Esophagus (tissue), 2 donors: ENCODE data around the gene PCDHGB5. TPM values are rescaled to one million over a fixed set of nuclear protein-coding genes. Genes with fewer than 3 reads are reported as not detected.
A peak's percentile ranks its signal among the peaks of the same experiment; 100 is the strongest.
"Not testable (repeated sequence)": the region's sequence is repeated elsewhere in the genome, so short reads cannot be mapped to it uniquely, and the experiment has no call there.

Experiments used
- H3K27ac ChIP-seq, 2 donors: one replicate each; pipeline ENCODE4 v1.5.1; 2013; ENCODE audit warnings: low read depth in 2 of 2, mild to moderate bottlenecking in 2 of 2, inconsistent platforms in 1 of 2, low read length in 1 of 2, moderate library complexity in 1 of 2
- H3K27me3 ChIP-seq, 2 donors: one replicate each; pipeline ENCODE4 v1.6.1; 2013; ENCODE audit warnings: low read length in 2 of 2, control low read depth in 1 of 2, mild to moderate bottlenecking in 1 of 2; ENCODE audit not compliant: insufficient read depth in 2 of 2, control insufficient read depth in 1 of 2
- H3K36me3 ChIP-seq, 2 donors: one replicate each; pipeline ENCODE4 v1.6.1; 2013; ENCODE audit warnings: low read length in 1 of 2; ENCODE audit not compliant: control insufficient read depth in 2 of 2, insufficient read depth in 2 of 2
- H3K4me1 ChIP-seq, 2 donors: one replicate each; pipeline ENCODE4 v1.6.1; 2013; ENCODE audit warnings: low read length in 1 of 2; ENCODE audit not compliant: control insufficient read depth in 2 of 2, insufficient read depth in 2 of 2
- H3K4me3 ChIP-seq, 2 donors: one replicate each; pipeline ENCODE4 v1.5.1; 2013; ENCODE audit warnings: low read length in 2 of 2, mild to moderate bottlenecking in 2 of 2, low read depth in 1 of 2, moderate library complexity in 1 of 2
- H3K9me3 ChIP-seq, 2 donors: one replicate each; pipeline ENCODE4 v1.6.1; 2013; ENCODE audit warnings: mild to moderate bottlenecking in 2 of 2, low read depth in 1 of 2, low read length in 1 of 2, moderate library complexity in 1 of 2; ENCODE audit not compliant: control insufficient read depth in 2 of 2, insufficient read depth in 1 of 2
- WGBS, 2 donors: extraction: QIAGEN DNeasy Blood & Tissue Kit; methylation state at CpG; one replicate each; pipeline ENCODE4 v1.1.7; 2013; 5-methylcytosine and 5-hydroxymethylcytosine counted together
- polyA plus RNA-seq, 2 donors: library from polyadenylated mRNA; stranded (reverse); fragments of 200-250 nt; gene quantifications; one replicate each; pipeline ENCODE4 v1.2.3, GENCODE V29; 2013
- donor health status: healthy with polysubstance abuse.
- donor health status: Bipolar disorder and iron deficiency.

The PCDHGB5 gene
- polyA plus RNA-seq, 2 donors, result 1.0 to 1.7 TPM

DNA sequence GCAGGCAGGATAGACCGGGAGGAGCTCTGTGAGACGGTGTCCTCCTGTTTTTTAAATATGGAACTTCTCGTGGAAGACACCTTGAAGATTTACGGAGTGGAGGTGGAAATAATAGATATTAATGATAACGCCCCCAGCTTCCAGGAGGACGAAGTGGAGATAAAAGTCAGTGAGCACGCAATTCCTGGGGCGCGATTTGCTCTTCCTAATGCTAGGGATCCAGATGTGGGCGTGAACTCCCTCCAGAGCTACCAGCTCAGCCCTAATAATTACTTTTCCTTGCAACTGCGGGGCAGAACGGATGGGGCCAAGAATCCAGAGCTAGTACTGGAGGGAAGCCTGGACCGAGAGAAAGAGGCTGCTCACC lies 23.7 kb downstream of the PCDHGB5 start:
- Histone ChIP-seq H3K4me3 (peak overlapping the region; percentile 7 to 32), H3K27ac (no peak overlapping the region), H3K27me3 (no peaks in the 10 kb centered on the region), H3K4me1 (peaks cover 0 to 5% of the 10 kb centered on the region in 2 donors), H3K9me3 (peaks cover 50% of the 10 kb centered on the region in 2 donors), H3K36me3 (peaks cover 0 to 2% of the 10 kb centered on the region in 2 donors)
- 11 to 13% methylated on average over 13 of the region's 13 CpGs for WGBS, 2 donors

DNA sequence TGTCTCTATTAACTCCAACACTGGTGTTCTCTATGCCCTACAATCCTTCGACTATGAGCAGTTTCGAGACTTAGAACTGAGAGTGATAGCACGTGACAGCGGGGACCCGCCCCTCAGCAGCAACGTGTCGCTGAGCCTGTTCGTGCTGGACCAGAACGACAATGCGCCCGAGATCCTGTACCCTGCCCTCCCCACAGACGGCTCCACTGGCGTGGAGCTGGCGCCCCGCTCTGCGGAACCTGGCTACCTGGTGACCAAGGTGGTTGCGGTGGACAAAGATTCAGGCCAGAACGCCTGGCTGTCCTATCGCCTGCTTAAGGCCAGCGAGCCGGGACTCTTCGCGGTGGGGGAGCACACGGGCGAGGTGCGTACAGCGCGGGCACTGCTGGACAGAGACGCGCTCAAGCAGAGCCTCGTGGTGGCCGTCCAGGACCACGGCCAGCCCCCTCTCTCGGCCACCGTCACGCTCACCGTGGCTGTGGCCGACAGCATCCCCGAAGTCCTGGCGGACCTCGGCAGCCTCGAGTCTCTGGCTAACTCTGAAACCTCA lies 25.1 kb downstream of the PCDHGB5 start:
- Histone ChIP-seq H3K36me3 (peaks cover 0 to 2% of the 10 kb centered on the region in 2 donors), H3K4me3 (no peak overlapping the region), H3K9me3 (peaks cover 55 to 60% of the 10 kb centered on the region in 2 donors), H3K27ac (no peak overlapping the region), H3K4me1 (peaks cover 0 to 5% of the 10 kb centered on the region in 2 donors), H3K27me3 (no peaks in the 10 kb centered on the region)
- 23 to 27% methylated on average over 42 of the region's 42 CpGs for WGBS, 2 donors

DNA sequence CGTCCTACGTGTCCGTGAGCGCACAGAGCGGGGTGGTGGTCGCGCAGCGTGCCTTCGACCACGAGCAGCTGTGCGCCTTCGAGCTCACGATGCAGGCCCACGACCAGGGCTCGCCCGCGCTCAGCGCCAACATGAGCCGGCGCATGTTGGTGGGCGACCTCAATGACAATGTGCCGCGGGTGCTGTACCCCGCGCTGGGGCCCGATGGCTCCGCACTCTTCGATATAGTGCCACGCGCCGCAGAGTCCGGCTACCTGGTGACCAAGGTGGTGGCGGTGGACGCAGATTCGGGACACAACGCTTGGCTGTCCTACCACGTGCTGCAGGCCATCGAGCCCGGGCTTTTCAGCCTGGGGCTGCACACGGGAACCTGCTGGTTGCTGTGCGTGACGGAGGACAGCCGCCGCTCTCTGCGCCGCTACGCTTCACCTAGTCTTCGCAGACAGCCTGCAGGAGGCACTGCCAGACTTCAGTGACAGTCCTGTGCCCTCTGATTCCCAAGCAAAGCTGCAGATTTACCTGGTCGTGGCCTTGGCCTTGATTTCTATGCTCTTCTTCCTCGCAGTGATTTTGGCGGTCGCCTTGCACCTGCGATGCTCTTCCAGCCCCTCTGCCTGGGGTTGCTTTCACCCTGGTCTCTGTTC lies 30.2 kb downstream of the PCDHGB5 start:
- no peaks in the 10 kb centered on the region for H3K4me1 ChIP-seq
- H3K27me3 ChIP-seq, result peaks cover 0 to 2% of the 10 kb centered on the region in 2 donors
- H3K36me3 ChIP-seq, result no peaks in the 10 kb centered on the region
- 47 to 48% methylated on average over 52 to 53 of the region's 53 CpGs for WGBS, 2 donors
- H3K9me3 ChIP-seq, result peaks cover 42 to 52% of the 10 kb centered on the region in 2 donors
- H3K4me3 ChIP-seq, result no peak overlapping the region
- no peak overlapping the region for H3K27ac ChIP-seq

DNA sequence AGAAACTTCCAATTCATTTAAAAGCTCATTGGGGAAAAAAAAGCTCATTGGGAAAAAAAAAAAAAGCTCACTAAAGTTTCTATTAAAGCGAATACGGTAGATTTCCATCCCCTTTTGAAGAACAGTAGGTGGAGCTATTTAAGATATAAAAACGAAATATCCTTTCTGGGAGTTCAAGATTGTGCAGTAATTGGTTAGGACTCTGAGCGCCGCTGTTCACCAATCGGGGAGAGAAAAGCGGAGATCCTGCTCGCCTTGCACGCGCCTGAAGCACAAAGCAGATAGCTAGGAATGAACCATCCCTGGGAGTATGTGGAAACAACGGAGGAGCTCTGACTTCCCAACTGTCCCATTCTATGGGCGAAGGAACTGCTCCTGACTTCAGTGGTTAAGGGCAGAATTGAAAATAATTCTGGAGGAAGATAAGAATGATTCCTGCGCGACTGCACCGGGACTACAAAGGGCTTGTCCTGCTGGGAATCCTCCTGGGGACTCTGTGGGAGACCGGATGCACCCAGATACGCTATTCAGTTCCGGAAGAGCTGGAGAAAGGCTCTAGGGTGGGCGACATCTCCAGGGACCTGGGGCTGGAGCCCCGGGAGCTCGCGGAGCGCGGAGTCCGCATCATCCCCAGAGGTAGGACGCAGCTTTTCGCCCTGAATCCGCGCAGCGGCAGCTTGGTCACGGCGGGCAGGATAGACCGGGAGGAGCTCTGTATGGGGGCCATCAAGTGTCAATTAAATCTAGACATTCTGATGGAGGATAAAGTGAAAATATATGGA lies 32.8 kb downstream of the PCDHGB5 start, which contains the start of gene PCDHGA12:
Gene PCDHGA12, plus strand, starts transcription at position 176 of the 782 bp plus-strand sequence. Its CDS starts 253 bp downstream, at position 429.
- Histone ChIP-seq H3K4me3 (peak within 1 kb of the TSS in 1 of 2 donors; percentile 9), H3K9me3 (peaks cover 38 to 47% of the 10 kb centered on the region in 2 donors), H3K4me1 (no peaks in the 10 kb centered on the region)

DNA sequence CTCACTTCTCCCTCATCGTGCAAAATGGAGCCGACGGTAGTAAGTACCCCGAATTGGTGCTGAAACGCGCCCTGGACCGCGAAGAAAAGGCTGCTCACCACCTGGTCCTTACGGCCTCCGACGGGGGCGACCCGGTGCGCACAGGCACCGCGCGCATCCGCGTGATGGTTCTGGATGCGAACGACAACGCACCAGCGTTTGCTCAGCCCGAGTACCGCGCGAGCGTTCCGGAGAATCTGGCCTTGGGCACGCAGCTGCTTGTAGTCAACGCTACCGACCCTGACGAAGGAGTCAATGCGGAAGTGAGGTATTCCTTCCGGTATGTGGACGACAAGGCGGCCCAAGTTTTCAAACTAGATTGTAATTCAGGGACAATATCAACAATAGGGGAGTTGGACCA lies 33.5 kb downstream of the PCDHGB5 start:
- Histone ChIP-seq H3K36me3 (no peaks in the 10 kb centered on the region), H3K27me3 (peaks cover 0 to 2% of the 10 kb centered on the region in 2 donors), H3K27ac (no peak overlapping the region), H3K4me1 (no peaks in the 10 kb centered on the region), H3K9me3 (peaks cover 33 to 41% of the 10 kb centered on the region in 2 donors), H3K4me3 (peak overlapping the region in 1 of 2 donors; percentile 9)
- 20 to 24% methylated on average over 37 of the region's 37 CpGs for WGBS, 2 donors

More for the DNA sequence above, 32.8 kb downstream of the PCDHGB5 start, which contains the start of gene PCDHGA12:
- Histone ChIP-seq H3K27me3 (peaks cover 0 to 2% of the 10 kb centered on the region in 2 donors), H3K36me3 (no peaks in the 10 kb centered on the region), H3K27ac (no peak within 1 kb of the TSS)
- 14 to 18% methylated on average over 33 of the region's 33 CpGs for WGBS, 2 donors

DNA sequence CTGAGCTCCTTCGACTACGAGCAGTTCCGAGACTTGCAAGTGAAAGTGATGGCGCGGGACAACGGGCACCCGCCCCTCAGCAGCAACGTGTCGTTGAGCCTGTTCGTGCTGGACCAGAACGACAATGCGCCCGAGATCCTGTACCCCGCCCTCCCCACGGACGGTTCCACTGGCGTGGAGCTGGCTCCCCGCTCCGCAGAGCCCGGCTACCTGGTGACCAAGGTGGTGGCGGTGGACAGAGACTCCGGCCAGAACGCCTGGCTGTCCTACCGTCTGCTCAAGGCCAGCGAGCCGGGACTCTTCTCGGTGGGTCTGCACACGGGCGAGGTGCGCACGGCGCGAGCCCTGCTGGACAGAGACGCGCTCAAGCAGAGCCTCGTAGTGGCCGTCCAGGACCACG lies 34.6 kb downstream of the PCDHGB5 start:
- peaks cover 29 to 35% of the 10 kb centered on the region in 2 donors for H3K9me3 ChIP-seq
- WGBS, 2 donors, result 35 to 47% methylated on average over 33 to 38 of the region's 38 CpGs
- not testable (repeated sequence) for H3K4me3 ChIP-seq, H3K27ac ChIP-seq, H3K4me1 ChIP-seq, H3K27me3 ChIP-seq, H3K36me3 ChIP-seq

DNA sequence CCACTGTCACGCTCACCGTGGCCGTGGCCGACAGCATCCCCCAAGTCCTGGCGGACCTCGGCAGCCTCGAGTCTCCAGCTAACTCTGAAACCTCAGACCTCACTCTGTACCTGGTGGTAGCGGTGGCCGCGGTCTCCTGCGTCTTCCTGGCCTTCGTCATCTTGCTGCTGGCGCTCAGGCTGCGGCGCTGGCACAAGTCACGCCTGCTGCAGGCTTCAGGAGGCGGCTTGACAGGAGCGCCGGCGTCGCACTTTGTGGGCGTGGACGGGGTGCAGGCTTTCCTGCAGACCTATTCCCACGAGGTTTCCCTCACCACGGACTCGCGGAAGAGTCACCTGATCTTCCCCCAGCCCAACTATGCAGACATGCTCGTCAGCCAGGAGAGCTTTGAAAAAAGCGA lies 35.0 kb downstream of the PCDHGB5 start:
- H3K9me3 ChIP-seq, result peaks cover 25 to 30% of the 10 kb centered on the region in 2 donors
- not testable (repeated sequence) for H3K4me1 ChIP-seq, H3K27ac ChIP-seq, H3K27me3 ChIP-seq, H3K4me3 ChIP-seq, H3K36me3 ChIP-seq
- 29 to 30% methylated on average over 22 to 29 of the region's 29 CpGs for WGBS, 2 donors

DNA sequence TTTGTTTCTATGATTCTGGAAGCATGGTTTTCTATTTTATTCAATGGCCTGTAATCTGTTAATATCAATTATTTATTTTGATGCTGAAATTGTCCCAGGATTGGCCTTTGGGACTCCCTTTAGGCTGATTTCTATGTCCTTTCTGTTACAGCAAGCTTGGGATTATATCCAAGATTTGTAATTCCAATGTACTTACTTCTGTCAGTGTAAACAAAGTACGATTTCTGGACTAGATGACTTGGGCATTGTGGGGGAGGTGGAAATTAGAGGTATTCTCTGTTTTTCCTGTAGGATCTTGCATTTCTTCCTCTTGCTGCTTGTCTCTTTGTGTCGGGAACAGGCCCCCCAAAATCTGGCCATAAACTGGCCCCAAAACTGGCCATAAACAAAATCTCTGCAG lies 36.3 kb downstream of the PCDHGB5 start:
- Histone ChIP-seq H3K9me3 (peaks cover 19 to 24% of the 10 kb centered on the region in 2 donors), H3K27ac (no peak overlapping the region), H3K4me1 (no peaks in the 10 kb centered on the region), H3K36me3 (no peaks in the 10 kb centered on the region), H3K27me3 (peaks cover 0 to 2% of the 10 kb centered on the region in 2 donors), H3K4me3 (no peak overlapping the region)
- 73 to 76% methylated on average over 2 of the region's 2 CpGs for WGBS, 2 donors

DNA sequence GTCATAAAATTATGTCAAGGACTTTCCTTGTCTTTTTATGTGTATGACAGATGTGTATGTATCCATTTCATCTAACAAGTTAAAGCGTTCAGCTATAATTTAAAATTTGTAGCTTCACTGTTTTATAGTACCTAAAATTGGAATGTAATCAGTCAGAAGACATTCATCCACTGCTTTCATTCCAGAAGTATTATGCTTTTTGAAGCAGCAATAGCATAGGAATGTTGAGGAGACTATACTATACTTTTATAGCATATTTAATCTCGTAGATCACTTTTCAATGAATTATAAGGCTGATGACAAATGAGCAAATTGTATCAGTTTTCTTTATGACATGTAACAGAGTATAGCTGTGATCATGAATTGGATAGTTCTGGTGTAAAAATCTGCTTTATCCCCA lies 39.5 kb downstream of the PCDHGB5 start:
- H3K4me1 ChIP-seq, result no peaks in the 10 kb centered on the region
- no peak overlapping the region for H3K4me3 ChIP-seq
- H3K36me3 ChIP-seq, result no peaks in the 10 kb centered on the region
- peaks cover 13 to 23% of the 10 kb centered on the region in 2 donors for H3K9me3 ChIP-seq
- WGBS, 2 donors, result 83 to 89% methylated on average over 2 of the region's 2 CpGs
- H3K27ac ChIP-seq, result no peak overlapping the region
- no peaks in the 10 kb centered on the region for H3K27me3 ChIP-seq
